ENCODE measurements around the gene DNAH14.
"Not testable (repeated sequence)": the region's sequence is repeated elsewhere in the genome, so short reads cannot be mapped to it uniquely, and the experiment has no call there.

DNAH14 gene

GRCh38 chr1:224921354-224921753 is 8.1 kb upstream of the DNAH14 start:
- no peak for DNase-seq (ENCODE audit: low read depth)

DNA sequence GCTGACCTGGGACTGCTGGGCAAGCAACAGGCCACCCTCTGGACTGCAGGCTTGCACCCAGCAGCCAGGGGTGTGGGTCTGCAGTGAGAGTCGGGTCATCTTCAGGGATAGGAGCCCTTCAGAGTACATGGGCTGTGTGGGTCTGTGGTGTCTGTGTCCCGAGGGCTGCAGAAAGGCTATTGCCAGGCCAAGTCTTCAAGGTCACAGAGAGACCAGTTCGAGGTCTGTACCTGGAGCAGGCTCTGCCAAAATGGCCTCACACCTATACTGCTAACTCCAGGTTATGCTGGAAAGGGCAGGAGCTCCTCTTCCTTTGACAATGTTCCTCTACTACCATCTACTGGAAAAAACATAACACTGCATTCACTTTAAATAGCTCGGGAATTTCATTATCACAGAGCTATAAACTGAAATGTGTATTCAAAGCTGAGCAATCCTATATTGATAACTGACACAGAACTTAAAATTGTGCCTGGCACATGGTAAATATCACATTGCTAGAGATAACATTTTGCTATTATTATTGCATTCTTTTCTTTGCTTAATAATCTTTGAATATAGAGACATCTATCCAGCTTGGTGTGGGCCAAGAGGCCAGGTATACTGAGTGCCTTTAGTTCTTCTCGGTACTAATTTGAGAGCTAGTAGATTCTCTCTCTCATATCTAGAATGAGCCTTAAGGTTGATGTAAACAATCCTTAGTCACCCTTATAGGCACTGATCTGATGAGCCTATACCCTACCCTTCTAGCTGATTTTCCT is 6.9 kb upstream of the DNAH14 start:
- DNase-seq (ENCODE audit: low read depth), result no peak

GRCh38 chr1:224923726-224924125 is 5.7 kb upstream of the DNAH14 start:
- DNase-seq (ENCODE audit: low read depth), result no peak

- DNase-seq (ENCODE audit: low read depth), result not testable (repeated sequence)
These were observed 1.8 kb upstream of the DNAH14 start for GRCh38 chr1:224927631-224928030.

DNA sequence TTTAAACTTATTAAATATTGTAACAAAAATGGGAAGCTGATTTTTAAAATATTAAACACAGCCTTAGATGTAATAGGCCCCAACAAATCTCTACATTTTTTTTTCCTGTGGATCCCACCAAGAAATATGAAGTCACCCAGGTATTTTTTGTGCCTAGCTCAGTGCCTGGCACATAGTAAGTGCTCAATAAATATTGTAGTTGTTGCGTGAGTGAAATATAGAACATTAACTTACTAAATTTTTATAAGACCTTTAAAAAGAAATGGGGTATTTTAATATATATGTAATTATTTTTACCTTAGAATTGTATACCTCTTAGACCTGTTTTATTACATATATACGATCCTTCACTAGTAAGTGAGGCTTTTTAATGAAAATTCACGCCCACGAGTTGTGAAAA is 569 bp upstream of the DNAH14 start:
- no peak for DNase-seq (ENCODE audit: low read depth)

DNA sequence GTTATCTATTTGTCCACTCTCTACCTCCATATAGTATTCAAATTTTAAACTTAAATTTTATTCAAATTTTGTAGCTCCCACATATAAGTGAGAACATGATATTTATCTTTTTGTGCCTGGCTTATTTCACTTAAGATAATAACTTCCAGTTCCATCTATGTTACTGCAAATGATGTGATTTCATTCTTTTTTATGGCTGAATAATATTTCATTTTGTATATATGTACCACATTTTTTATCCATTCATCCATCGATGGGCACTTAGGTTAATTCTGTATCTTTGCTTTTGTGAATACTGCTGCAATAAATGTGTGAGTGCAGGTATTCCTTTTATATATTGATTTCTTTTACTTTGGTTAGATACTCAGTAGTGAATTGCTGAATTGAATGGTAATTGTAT is 2.1 kb downstream of the DNAH14 start:
- DNase-seq (ENCODE audit: low read depth), result no peak

- DNase-seq (ENCODE audit: low read depth), result no peak
These were observed 3.3 kb downstream of the DNAH14 start for GRCh38 chr1:224932607-224933249.

DNA sequence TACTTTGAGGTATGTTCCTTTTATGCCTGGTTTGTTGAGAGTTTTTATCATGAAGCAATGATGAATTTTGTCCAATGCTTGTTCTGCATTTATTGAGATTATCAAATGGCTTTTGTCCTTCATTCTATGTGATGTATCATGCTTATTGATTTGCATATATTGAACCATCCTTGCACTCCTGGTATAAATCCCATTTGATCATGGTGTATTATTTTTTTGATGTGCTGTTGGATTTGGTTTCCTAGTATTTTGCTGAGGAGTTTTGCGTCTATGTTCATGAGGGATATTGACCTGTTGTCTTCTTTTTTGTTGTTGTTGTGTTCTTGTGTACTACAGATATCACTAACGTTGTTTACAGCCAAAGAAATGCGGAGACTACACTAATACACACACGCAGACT is 4.1 kb downstream of the DNAH14 start:
- no peak for DNase-seq (ENCODE audit: low read depth)

GRCh38 chr1:224938652-224939051 is 9.2 kb downstream of the DNAH14 start:
- no peak for DNase-seq (ENCODE audit: low read depth)

DNA sequence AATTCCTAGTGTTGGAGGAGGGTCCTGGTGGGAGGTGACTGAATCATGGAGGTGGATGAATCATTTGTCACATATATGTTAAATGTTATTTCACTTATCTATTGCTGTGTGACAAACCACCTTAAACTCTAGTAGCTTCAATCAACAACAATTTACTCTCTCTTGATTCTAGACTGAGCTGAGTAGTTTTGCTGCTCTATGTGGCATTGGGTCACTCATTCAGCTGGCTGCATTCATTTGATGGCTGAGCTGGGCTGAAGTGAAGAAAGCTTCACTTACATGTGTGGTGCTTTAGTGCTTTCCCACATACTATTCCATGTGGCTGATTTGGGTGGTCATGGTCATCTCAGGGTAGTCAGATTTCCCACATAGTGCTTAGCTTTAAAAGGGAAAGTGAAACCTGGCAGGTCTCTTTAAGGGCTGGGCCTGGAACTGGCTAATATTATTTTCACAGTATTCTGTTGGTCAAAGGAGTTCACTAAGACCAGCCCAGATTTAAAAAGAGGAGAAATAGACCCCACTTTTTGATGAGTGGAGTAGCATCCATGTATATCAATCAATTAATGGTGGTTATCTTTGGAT is 10.5 kb downstream of the DNAH14 start:
- DNase-seq (ENCODE audit: low read depth), result no peak

- not testable (repeated sequence) for DNase-seq (ENCODE audit: low read depth)
These were observed 11.3 kb downstream of the DNAH14 start for GRCh38 chr1:224940735-224941134.

GRCh38 chr1:224945651-224946348 is 16.3 kb downstream of the DNAH14 start:
- not testable (repeated sequence) for DNase-seq (ENCODE audit: low read depth)

- not testable (repeated sequence) for DNase-seq (ENCODE audit: low read depth)
These were observed 16.8 kb downstream of the DNAH14 start for GRCh38 chr1:224946349-224946691.

DNA sequence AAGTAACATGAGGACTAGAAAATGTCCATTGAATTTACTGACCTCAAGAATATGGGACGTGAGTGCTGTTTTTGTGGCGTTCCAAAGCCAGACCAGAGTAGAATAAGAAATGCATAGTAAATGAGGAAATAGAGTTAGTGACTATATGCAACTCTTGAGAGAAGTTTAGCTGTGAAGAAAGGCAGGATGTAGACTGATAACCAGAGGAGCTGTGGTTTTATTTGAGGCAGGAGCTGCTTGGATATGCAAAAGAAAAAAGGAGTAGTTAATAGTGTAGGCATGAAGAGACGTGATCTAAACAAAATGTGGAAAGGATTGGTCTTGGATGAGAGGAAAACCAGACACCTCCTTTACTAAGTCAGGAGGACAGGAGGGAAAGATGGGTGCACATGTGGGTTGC is 28.2 kb downstream of the DNAH14 start:
- DNase-seq (ENCODE audit: low read depth), result no peak

DNA sequence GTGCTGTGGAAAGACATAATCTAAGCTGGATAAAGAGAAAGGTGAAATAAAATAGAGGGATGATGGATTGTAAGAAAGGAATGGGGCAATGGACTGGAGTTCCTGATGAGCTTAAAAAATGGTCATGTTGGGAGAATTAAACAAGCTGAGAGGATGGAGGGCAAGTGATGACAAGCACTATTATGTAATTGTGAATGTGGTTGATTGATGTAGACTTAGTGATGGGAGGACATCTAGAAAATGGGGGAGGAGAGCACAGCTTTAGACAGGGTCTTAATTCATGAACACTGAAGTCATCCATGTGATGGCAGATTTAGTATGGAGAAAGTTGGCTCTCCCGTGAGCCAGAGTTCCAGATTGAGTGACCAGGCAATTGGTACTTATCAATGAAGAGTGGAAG is 29.0 kb downstream of the DNAH14 start:
- no peak for DNase-seq (ENCODE audit: low read depth)

GRCh38 chr1:224959115-224959514 is 29.6 kb downstream of the DNAH14 start:
- no peak for DNase-seq (ENCODE audit: low read depth)

DNA sequence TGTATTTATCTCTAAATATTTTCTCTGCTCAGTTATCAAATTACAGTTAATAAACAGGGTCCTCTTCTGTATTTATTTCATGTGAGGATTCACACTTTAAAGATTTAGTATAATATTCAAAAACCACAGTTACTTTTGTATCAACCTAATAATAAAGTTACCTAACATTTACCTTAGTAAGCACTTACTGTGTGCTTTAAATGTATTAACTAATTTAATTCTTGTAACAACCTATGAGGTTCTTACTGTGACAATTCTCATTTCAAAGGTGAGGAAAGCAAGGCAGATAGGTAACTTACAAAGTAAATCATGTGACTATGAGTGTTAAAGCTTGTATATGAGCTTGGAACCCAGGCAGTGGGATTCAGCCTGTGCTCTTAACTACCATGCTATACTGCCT is 30.2 kb downstream of the DNAH14 start:
- no peak for DNase-seq (ENCODE audit: low read depth)

GRCh38 chr1:224980181-224980580 is 50.7 kb downstream of the DNAH14 start:
- no peak for DNase-seq (ENCODE audit: low read depth)

- DNase-seq (ENCODE audit: low read depth), result not testable (repeated sequence)
These were observed 52.5 kb downstream of the DNAH14 start for GRCh38 chr1:224981922-224982354.

GRCh38 chr1:224988042-224988441 is 58.6 kb downstream of the DNAH14 start:
- DNase-seq (ENCODE audit: low read depth), result no peak

- no peak for DNase-seq (ENCODE audit: low read depth)
These were observed 60.1 kb downstream of the DNAH14 start for GRCh38 chr1:224989615-224990014.

DNA sequence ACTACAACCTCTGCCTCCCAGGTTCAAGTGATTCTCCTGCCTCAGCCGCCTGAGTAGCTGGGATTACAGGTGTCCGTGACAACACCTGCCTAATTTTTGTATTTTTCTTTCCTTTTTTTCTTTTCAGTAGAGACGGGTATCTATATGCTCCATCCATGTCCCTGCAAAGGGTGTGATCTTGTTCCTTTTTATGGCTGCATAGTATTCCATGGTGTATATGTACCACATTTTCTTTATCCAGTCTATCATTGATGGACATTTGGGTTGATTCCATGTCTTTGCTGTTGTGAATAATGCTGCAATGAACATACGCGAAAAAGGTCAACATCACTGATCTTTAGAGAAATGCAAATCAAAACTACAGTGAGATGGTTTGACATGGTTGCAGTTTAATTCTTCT is 62.1 kb downstream of the DNAH14 start:
- DNase-seq (ENCODE audit: low read depth), result not testable (repeated sequence)

DNA sequence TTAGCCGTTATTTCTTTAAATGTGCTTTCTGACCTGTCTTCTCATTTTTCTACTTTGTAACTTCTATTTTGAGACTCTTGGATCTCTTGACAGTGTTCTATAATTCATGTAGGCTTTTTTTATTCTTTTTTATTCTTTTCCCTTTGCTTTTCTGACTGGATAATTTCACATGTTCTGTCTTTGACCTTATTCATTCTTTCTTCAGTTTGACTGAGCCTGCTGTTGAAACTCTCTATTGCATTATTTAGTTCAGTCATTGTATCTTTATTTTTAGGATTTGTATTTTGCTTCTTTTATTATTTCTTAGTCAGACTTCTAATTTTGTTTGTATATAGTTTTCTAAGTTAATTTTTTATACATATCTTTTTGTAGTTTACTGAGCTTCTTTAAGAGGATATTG is 66.1 kb downstream of the DNAH14 start:
- no peak for DNase-seq (ENCODE audit: low read depth)
